Activated T-cell treated with anti-CD3 and anti-CD28 coated beads, Interleukin-2, amount 50 U/mL, for 72 hours (primary cell): ENCODE results near the gene HMCN2. TPM values are rescaled to one million over a fixed set of nuclear protein-coding genes. Genes with fewer than 3 reads are reported as not detected.

ENCODE experiments used
- ATAC-seq, 2 donors: fragments of 150-1000 bp; cut with Tn5 transposase; replicated peaks in 1 of 2; 2 replicates each; pipeline ENCODE4 v1.10.0; 2021; ENCODE audit warnings: moderate library complexity in 2 of 2, mild to moderate bottlenecking in 1 of 2
- DNase-seq, 2 donors: peaks; one replicate each; pipeline ENCODE4 v3.0.0; 2021 to 2022; ENCODE audit warnings: mixed read lengths in 1 of 2
- H3K27ac Mint-ChIP-seq: one replicate; pipeline ENCODE4 v1.8.0; 2022; ENCODE audit warnings: mild to moderate bottlenecking, moderate library complexity, mixed read lengths
- H3K27me3 Mint-ChIP-seq: one replicate; pipeline ENCODE4 v1.8.0; 2022; ENCODE audit warnings: low read depth, mixed read lengths
- H3K36me3 Mint-ChIP-seq, 2 donors: one replicate each; pipeline ENCODE4 v1.8.0; 2022; ENCODE audit warnings: mixed read lengths in 2 of 2, mild to moderate bottlenecking in 1 of 2; ENCODE audit not compliant: insufficient read depth in 2 of 2
- H3K4me1 Mint-ChIP-seq: one replicate; pipeline ENCODE4 v1.8.0; 2022; ENCODE audit warnings: low read depth, mixed read lengths
- H3K4me3 Mint-ChIP-seq, 2 donors: one replicate each; pipeline ENCODE4 v1.8.0; 2022; ENCODE audit warnings: mild to moderate bottlenecking in 2 of 2, mixed read lengths in 2 of 2, moderate library complexity in 2 of 2
- H3K9me3 Mint-ChIP-seq, 2 donors: one replicate each; pipeline ENCODE4 v1.8.0; 2022; ENCODE audit warnings: mixed read lengths in 2 of 2
- total RNA-seq, 2 donors: library from RNA; stranded (reverse); gene quantifications; one replicate each; pipeline ENCODE4 v1.2.3, GENCODE V29; 2022

Gene HMCN2
- total RNA-seq, 2 donors from 2014 or later: 0.12 to 0.17 TPM

GRCh38 chr9:130295431-130295830 is 29.9 kb downstream of the HMCN2 start:
- no peak for DNase-seq
- no peak for ATAC-seq
- H3K9me3 Mint-ChIP-seq: peaks cover 2 to 5% of the 10 kb centered on the region in 2 donors
- H3K4me3 Mint-ChIP-seq: no peak overlapping the region
- peaks cover 0 to 4% of the 10 kb centered on the region in 2 donors for H3K36me3 Mint-ChIP-seq
- H3K27me3 Mint-ChIP-seq: peaks cover 36% of the 10 kb centered on the region
- no peak overlapping the region for H3K27ac Mint-ChIP-seq
- no peaks in the 10 kb centered on the region for H3K4me1 Mint-ChIP-seq

- Mint-ChIP-seq H3K36me3 (peaks cover 0 to 4% of the 10 kb centered on the region in 2 donors), H3K4me1 (no peaks in the 10 kb centered on the region), H3K9me3 (peaks cover 2 to 5% of the 10 kb centered on the region in 2 donors), H3K27me3 (peaks cover 36% of the 10 kb centered on the region), H3K27ac (no peak overlapping the region), H3K4me3 (no peak overlapping the region)
- DNase-seq: no peak
- no peak for ATAC-seq
These were observed 30.6 kb downstream of the HMCN2 start for GRCh38 chr9:130295945-130296782.

DNA sequence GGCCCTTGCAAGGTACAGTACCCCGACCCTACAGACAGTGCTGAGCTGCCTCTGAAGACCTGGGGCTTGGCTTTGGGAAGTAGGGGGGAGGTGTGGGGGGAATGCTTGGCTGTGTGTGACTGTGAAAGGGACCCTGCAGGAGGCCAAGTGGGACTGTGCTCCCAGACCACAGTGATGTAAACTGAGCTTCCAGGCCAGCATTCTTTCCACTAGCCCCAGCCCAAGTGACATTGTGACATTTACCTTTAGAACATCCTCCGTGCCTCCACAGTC is 31.2 kb downstream of the HMCN2 start:
- H3K27ac Mint-ChIP-seq: no peak overlapping the region
- ATAC-seq (no peak), DNase-seq (no peak)
- H3K4me3 Mint-ChIP-seq: no peak overlapping the region
- H3K36me3 Mint-ChIP-seq: peaks cover 0 to 4% of the 10 kb centered on the region in 2 donors
- H3K9me3 Mint-ChIP-seq: peaks cover 2 to 5% of the 10 kb centered on the region in 2 donors
- peaks cover 36% of the 10 kb centered on the region for H3K27me3 Mint-ChIP-seq
- H3K4me1 Mint-ChIP-seq: no peaks in the 10 kb centered on the region

DNA sequence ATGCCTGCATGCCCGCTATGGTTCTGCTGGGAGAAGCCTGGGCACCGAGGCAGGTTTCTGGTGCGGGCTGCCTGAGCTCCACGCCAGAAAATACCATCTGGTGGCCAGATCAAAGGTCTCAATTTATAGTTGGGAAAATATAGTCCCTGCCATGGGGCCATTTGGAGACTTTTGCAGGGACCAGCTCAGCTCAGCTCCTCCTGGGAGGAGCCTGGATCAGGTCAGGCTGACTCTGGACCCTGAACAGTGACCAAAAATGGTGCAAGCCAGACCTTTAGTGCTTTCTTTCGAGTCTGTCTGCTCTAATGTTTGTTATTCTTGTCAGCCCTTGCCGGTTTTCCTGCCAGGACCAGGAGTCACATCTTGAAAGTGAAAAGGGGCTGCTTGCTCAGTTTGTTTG is 31.8 kb downstream of the HMCN2 start:
- Mint-ChIP-seq H3K4me1 (no peaks in the 10 kb centered on the region), H3K27me3 (peaks cover 36% of the 10 kb centered on the region), H3K4me3 (no peak overlapping the region), H3K36me3 (peaks cover 0 to 4% of the 10 kb centered on the region in 2 donors), H3K27ac (no peak overlapping the region), H3K9me3 (peaks cover 2 to 5% of the 10 kb centered on the region in 2 donors)
- DNase-seq (no peak), ATAC-seq (no peak)

DNA sequence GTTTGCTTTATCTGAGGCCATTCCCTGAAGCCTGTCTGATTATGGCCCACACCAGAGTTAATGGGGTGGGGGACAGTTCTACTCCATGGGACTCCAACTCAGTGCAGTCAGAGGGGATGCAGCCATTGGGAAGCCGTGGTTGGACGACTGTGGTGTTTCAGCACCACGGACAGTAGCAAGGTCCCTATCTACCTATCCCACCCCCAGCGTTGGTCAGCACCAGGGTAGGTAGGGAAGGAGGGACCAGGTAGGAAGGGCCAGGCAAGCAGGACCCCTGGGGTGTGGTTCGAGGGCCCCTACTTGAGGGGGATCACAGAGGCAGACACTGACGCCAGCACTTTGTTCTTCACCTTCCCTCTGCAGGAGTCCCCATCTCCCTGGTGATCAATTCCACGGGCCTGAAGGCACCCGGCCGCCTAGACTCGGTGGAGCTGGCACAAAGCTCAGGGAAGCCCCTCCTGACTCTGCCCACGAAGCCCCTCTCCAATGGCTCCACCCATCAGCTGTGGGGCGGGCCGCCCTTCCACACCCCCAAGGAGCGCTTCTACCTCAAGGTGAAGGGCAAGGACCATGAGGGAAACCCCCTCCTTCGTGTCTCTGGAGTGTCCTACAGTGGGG is 33.2 kb downstream of the HMCN2 start:
- H3K4me3 Mint-ChIP-seq: no peak overlapping the region
- no peak for DNase-seq
- no peak overlapping the region for H3K27ac Mint-ChIP-seq
- H3K4me1 Mint-ChIP-seq: no peaks in the 10 kb centered on the region
- peaks cover 2 to 5% of the 10 kb centered on the region in 2 donors for H3K9me3 Mint-ChIP-seq
- peaks cover 0 to 4% of the 10 kb centered on the region in 2 donors for H3K36me3 Mint-ChIP-seq
- ATAC-seq: no peak
- peaks cover 36% of the 10 kb centered on the region for H3K27me3 Mint-ChIP-seq

DNA sequence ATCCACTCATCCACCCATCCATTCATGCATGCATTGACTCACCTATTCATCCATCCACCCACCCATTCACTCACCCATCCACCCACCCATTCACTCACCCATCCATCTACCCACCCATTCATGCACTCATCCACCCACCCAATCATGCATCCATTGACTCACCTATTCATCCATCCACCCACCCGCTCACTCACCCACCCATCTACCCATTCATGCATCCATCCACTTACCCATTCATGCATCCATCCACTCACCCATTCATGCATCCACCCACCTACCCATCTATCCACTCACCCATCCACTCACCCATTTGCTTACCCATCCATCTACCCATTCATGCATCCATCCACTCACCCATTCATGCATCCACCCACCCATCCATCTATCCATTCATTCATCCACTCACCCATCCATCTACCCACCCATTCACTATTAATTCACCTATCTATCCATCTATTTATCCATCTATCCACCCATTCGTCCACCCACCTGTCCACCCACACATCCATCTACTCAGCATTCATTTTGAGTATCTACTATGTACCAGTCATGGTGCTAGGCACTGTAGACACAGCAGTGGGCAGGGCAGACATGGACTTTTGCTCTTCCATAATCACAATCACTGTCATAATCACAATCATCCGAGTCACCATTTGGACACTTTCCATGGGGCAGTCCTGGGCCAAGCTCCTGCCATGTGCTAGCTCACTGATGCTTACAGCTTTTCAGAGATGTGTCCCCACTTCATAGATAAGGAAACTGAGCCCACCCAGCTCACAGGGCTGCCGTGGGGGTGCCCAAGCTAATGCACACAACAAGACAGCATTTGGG is 34.4 kb downstream of the HMCN2 start:
- H3K27me3 Mint-ChIP-seq: peaks cover 29% of the 10 kb centered on the region
- no peaks in the 10 kb centered on the region for H3K4me1 Mint-ChIP-seq
- H3K4me3 Mint-ChIP-seq: no peak overlapping the region
- DNase-seq (no peak), ATAC-seq (no peak)
- H3K36me3 Mint-ChIP-seq: peaks cover 0 to 4% of the 10 kb centered on the region in 2 donors
- H3K9me3 Mint-ChIP-seq: peaks cover 2 to 5% of the 10 kb centered on the region in 2 donors
- H3K27ac Mint-ChIP-seq: no peak overlapping the region

DNA sequence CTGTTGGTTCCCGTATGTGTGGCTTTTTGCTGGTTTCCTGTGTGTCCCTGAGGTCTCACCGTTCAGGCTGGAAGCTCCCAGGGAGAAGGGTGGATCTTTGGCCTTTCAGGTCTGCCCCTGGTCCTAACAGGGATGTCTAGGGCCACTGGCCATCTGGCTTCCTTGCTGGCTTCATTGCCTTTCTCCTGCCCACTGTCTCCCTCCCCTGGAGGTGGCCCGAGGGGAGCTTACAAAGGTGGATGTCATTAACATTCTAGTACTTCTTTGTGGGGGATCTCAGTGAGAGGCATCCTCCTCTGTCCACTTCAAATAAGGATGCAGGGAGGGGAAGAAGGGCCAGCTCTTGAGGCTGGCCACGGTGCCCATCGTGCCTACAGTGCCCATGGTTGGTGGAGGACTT is 35.2 kb downstream of the HMCN2 start:
- ATAC-seq: no peak
- H3K27ac Mint-ChIP-seq: no peak overlapping the region
- peaks cover 21% of the 10 kb centered on the region for H3K27me3 Mint-ChIP-seq
- no peak overlapping the region for H3K4me3 Mint-ChIP-seq
- peaks cover 2 to 5% of the 10 kb centered on the region in 2 donors for H3K9me3 Mint-ChIP-seq
- H3K36me3 Mint-ChIP-seq: peaks cover 0 to 4% of the 10 kb centered on the region in 2 donors
- no peaks in the 10 kb centered on the region for H3K4me1 Mint-ChIP-seq
- DNase-seq: no peak

- no peaks in the 10 kb centered on the region for H3K4me1 Mint-ChIP-seq
- ATAC-seq (no peak), DNase-seq (no peak)
- H3K4me3 Mint-ChIP-seq: no peak overlapping the region
- peaks cover 0 to 4% of the 10 kb centered on the region in 2 donors for H3K36me3 Mint-ChIP-seq
- H3K9me3 Mint-ChIP-seq: peaks cover 2 to 5% of the 10 kb centered on the region in 2 donors
- H3K27me3 Mint-ChIP-seq: peaks cover 18% of the 10 kb centered on the region
- H3K27ac Mint-ChIP-seq: no peak overlapping the region
These were observed 36.1 kb downstream of the HMCN2 start for GRCh38 chr9:130301483-130302286.

DNA sequence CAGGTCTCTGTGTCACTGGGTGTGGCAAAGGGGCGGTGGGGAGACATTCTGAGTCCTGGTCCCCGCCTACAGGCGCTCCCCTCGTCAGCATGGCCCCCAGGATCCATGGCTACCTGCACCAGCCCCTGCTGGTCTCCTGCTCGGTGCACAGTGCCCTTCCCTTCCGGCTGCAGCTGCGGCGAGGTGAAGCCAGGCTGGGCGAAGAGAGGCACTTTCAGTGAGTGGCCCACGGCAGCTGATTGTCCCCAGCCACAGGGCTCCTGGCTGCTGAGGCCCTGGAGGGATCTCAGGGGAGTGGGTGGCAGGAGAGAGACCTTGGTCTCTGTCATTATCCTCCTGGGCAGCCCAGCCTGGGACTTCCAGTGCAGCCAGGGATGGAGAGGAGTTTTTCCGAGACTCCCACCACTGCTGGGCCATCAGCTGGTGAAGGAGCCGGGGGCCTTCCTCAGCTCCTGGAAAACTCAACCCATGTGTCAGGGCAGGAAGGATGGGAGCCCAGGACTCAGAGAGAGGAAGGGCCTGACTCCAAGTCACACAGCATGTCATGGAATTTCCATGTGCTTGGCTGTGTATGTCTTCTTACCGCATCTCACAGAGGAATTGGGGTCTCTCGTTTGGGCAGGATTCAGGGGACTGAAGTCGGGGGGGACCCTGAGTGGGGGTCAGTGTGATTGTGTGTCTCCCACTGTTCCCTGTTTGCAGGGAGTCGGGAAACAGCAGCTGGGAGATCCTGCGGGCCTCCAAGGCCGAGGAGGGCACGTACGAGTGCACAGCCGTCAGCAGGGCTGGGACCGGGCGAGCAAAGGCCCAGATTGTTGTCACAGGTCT is 37.4 kb downstream of the HMCN2 start:
- ATAC-seq: no peak
- peaks cover 10% of the 10 kb centered on the region for H3K27me3 Mint-ChIP-seq

DNA sequence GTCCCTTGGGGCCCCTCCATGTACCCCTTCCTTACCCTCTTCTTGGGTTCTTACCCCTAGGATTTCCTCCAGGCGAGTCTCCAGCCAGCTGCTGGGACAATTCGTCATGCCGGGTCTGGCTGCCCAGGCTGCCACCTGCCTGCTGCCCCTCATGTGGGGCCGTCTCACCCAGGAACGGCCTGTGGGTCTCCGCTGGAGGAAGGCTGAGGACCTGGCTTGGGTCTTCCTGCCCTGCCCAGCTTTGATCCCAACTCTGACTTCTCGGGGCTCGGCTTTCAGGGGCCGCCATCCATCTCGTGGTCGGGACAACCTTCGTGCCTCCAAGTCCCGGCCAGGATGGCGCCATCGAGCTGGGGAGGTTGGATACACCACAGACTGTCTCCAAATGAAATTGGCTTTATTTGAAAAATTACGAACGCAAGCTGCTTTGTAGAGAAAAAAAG is 38.1 kb downstream of the HMCN2 start:
- ATAC-seq (no peak), DNase-seq (no peak)

More for the DNA sequence above, 37.4 kb downstream of the HMCN2 start:
- no peaks in the 10 kb centered on the region for H3K4me1 Mint-ChIP-seq
- no peak overlapping the region for H3K4me3 Mint-ChIP-seq
- no peak overlapping the region for H3K27ac Mint-ChIP-seq
- DNase-seq: no peak
- H3K9me3 Mint-ChIP-seq: peaks cover 2 to 5% of the 10 kb centered on the region in 2 donors
- peaks cover 0 to 4% of the 10 kb centered on the region in 2 donors for H3K36me3 Mint-ChIP-seq

GRCh38 chr9:130304116-130304515 is 38.6 kb downstream of the HMCN2 start:
- no peak for ATAC-seq
- DNase-seq: no peak
- Mint-ChIP-seq H3K9me3 (peaks cover 2 to 5% of the 10 kb centered on the region in 2 donors), H3K4me1 (no peaks in the 10 kb centered on the region), H3K36me3 (peaks cover 0 to 4% of the 10 kb centered on the region in 2 donors), H3K27ac (no peak overlapping the region), H3K4me3 (no peak overlapping the region), H3K27me3 (peaks cover 10% of the 10 kb centered on the region)

More for the DNA sequence above, 38.1 kb downstream of the HMCN2 start:
- Mint-ChIP-seq H3K27me3 (peaks cover 10% of the 10 kb centered on the region), H3K9me3 (peaks cover 2 to 5% of the 10 kb centered on the region in 2 donors), H3K4me1 (no peaks in the 10 kb centered on the region), H3K36me3 (peaks cover 0 to 4% of the 10 kb centered on the region in 2 donors), H3K27ac (no peak overlapping the region), H3K4me3 (no peak overlapping the region)

GRCh38 chr9:130304643-130305042 is 39.1 kb downstream of the HMCN2 start:
- Mint-ChIP-seq H3K36me3 (peaks cover 0 to 4% of the 10 kb centered on the region in 2 donors), H3K4me1 (no peaks in the 10 kb centered on the region), H3K27ac (no peak overlapping the region), H3K27me3 (peaks cover 9% of the 10 kb centered on the region), H3K4me3 (no peak overlapping the region), H3K9me3 (peaks cover 2 to 5% of the 10 kb centered on the region in 2 donors)
- DNase-seq: no peak
- no peak for ATAC-seq
